Ovary (tissue), 3 donors: Measurements from ENCODE around the gene RXRG.

Experiments used
- CTCF ChIP-seq, 3 donors: fragments of 450-650 bp in 2 of 3; fragments of 200-600 bp in 1 of 3; IDR thresholded peaks; one replicate each; pipeline versions ENCODE4 v1.5.1 to v1.8.0; 2016 to 2022; ENCODE audit warnings: antibody characterized with exemption in 3 of 3, mild to moderate bottlenecking in 1 of 3
- EP300 ChIP-seq: sonication (generic); formaldehyde crosslinking; IDR thresholded peaks from one replicate; pipeline ENCODE4 v1.6.1; 2017; ENCODE audit warnings: antibody characterized with exemption
- donor health status: DM: no; HTN: no; CAD: no.

- no peak for TF ChIP-seq CTCF (IDR thresholded peaks at IDR 0.05)
- TF ChIP-seq EP300 = no peak
Observed at GRCh38 chr1:165490175-165490574, 45.2 kb upstream of the RXRG start.
